HepG2 (cell line): ENCODE data around the gene ATP8A2. TPM values are rescaled to one million over a fixed set of nuclear protein-coding genes. Genes with fewer than 3 reads are reported as not detected.

Experiments
- ATAC-seq: fragments of 200-7000 bp; cut with Tn5 transposase; 3 replicates; pipeline ENCODE4 v1.9.1; 2020; ENCODE audit warnings: mild to moderate bottlenecking, moderate library complexity
- BruUV-seq: library from RNA; stranded (reverse); fragments of 400-500 nt; replicated peaks from 2 replicates; lab custom pipeline; 2021; lab: Mats Ljungman, UMichigan
- CTCF ChIA-PET: fragments of 300-600 bp; formaldehyde crosslinking; extraction: SDS; loops from one replicate; lab custom pipeline; 2021; ENCODE audit warnings: low total read pairs, inconsistent platforms, low intra/inter-chr PET ratio; lab: Yijun Ruan, JAX
- POLR2A ChIA-PET: fragments of 350-600 bp; sonication (Branson Sonifier 250); formaldehyde crosslinking; loops from one replicate; lab custom pipeline; 2020; ENCODE audit warnings: antibody characterized with exemption, inconsistent platforms; lab: Yijun Ruan, JAX
- DNase-seq: peaks from one replicate; pipeline ENCODE4 v3.0.0-alpha.2; 2015; ENCODE audit warnings: low spot score
- FAIRE-seq: peaks from 3 replicates; lab custom pipeline; 2011; peaks lifted over from hg19 to GRCh38; lab: Jason Lieb, UNC
- H2AFZ ChIP-seq: one replicate; pipeline ENCODE4 v1.6.1; 2011; ENCODE audit warnings: low read length, inconsistent platforms
- H3K27ac ChIP-seq: fragments of 300-600 bp; 3 replicates; pipeline ENCODE4 v1.8.0; 2011; ENCODE audit warnings: mixed run types, mild to moderate bottlenecking, mixed read lengths, low read length, inconsistent platforms; ENCODE audit not compliant: insufficient read depth; ENCODE audit errors: extremely low read length
- H3K27me3 ChIP-seq, 2 experiments: fragments of 200-600 bp in 1 of 2; 2 replicates in 1 of 2; 3 replicates in 1 of 2; pipeline versions ENCODE4 v1.6.0 to v1.8.0; 2011; ENCODE audit warnings: low read length in 2 of 2, mild to moderate bottlenecking in 2 of 2, moderate library complexity in 2 of 2, inconsistent platforms in 1 of 2; ENCODE audit not compliant: insufficient read depth in 2 of 2, control insufficient read depth in 1 of 2
- H3K36me3 ChIP-seq, 2 experiments: fragments of 200-600 bp in 1 of 2; replicated peaks in 1 of 2; 2 replicates in 1 of 2; 3 replicates in 1 of 2; pipeline versions ENCODE4 v1.5.1 to v1.8.0; 2011; ENCODE audit warnings: low read length in 2 of 2, inconsistent platforms in 1 of 2; ENCODE audit not compliant: insufficient read depth in 2 of 2, control insufficient read depth in 1 of 2
- H3K4me1 ChIP-seq: 2 replicates; pipeline ENCODE4 v1.5.1; 2012; ENCODE audit warnings: low read length, inconsistent platforms; ENCODE audit not compliant: insufficient read depth
- H3K4me2 ChIP-seq: 2 replicates; pipeline ENCODE4 v1.6.0; 2011; ENCODE audit warnings: low read depth, low read length, inconsistent platforms
- H3K4me3 ChIP-seq, 3 experiments: fragments of 200-600 bp in 1 of 3; sonication (generic), shearing (Covaris generic) in 1 of 3; replicated peaks in 1 of 3; 2 replicates each; pipeline ENCODE4 v1.5.1; 2011 to 2016; ENCODE audit warnings: low read length in 3 of 3, inconsistent platforms in 2 of 3, low read depth in 2 of 3, mild to moderate bottlenecking in 2 of 3, control low read depth in 1 of 3, mixed read lengths in 1 of 3; ENCODE audit not compliant: insufficient read depth in 1 of 3
- H3K79me2 ChIP-seq: one replicate; pipeline ENCODE4 v1.6.1; 2011; ENCODE audit warnings: low read length, inconsistent platforms; ENCODE audit not compliant: insufficient read depth
- H3K9ac ChIP-seq: 2 replicates; pipeline ENCODE4 v1.6.0; 2011; ENCODE audit warnings: mild to moderate bottlenecking, low read depth, low read length, inconsistent platforms; ENCODE audit not compliant: insufficient read depth
- H3K9me3 ChIP-seq: 2 replicates; pipeline ENCODE4 v1.5.1; 2012; ENCODE audit warnings: mild to moderate bottlenecking, low read length
- H4K20me1 ChIP-seq: 2 replicates; pipeline ENCODE4 v1.6.0; 2011; ENCODE audit warnings: inconsistent platforms, mild to moderate bottlenecking, low read length, moderate library complexity; ENCODE audit not compliant: insufficient read depth
- BRCA1 ChIP-seq: sonication (generic); formaldehyde crosslinking; IDR thresholded peaks from 2 replicates; pipeline ENCODE4 v1.4.0; 2020; ENCODE audit warnings: missing genetic modification reagents
- EED ChIP-seq: sonication (generic); formaldehyde crosslinking; IDR thresholded peaks from 2 replicates; pipeline ENCODE4 v1.5.0; 2020; ENCODE audit warnings: mild to moderate bottlenecking, missing genetic modification reagents
- KMT2B ChIP-seq: IDR thresholded peaks from 2 replicates; pipeline ENCODE4 v1.6.1; 2016; ENCODE audit warnings: missing genetic modification reagents, missing compliant biosample characterization
- MTF2 ChIP-seq: sonication (generic); formaldehyde crosslinking; IDR thresholded peaks from 2 replicates; pipeline ENCODE4 v1.5.0; 2020; ENCODE audit warnings: missing genetic modification reagents, borderline replicate concordance
- NR2F6 ChIP-seq, 2 experiments: IDR thresholded peaks; 2 replicates each; pipeline ENCODE4 v1.6.1; 2016; ENCODE audit warnings: antibody characterized with exemption in 1 of 2, mild to moderate bottlenecking in 1 of 2
- POGZ ChIP-seq: sonication (generic); formaldehyde crosslinking; IDR thresholded peaks from 2 replicates; pipeline ENCODE4 v1.4.0; 2020; ENCODE audit warnings: mild to moderate bottlenecking, missing genetic modification reagents
- PPARG ChIP-seq: conservative IDR thresholded peaks from 2 replicates; pipeline ENCODE4 v1.6.1; 2016; ENCODE audit warnings: missing biosample characterization, missing genetic modification reagents
- ZFP36L1 ChIP-seq: sonication (generic); formaldehyde crosslinking; IDR thresholded peaks from 2 replicates; pipeline ENCODE4 v1.8.0; 2022; ENCODE audit warnings: mild to moderate bottlenecking, missing genetic modification reagents, moderate library complexity
- ZNF225 ChIP-seq: sonication (generic); formaldehyde crosslinking; IDR thresholded peaks from 2 replicates; pipeline ENCODE4 v1.4.0; 2020; ENCODE audit warnings: mild to moderate bottlenecking, missing genetic modification reagents
- ZNF3 ChIP-seq: IDR thresholded peaks from 2 replicates; pipeline ENCODE4 v1.7.0; 2017; ENCODE audit warnings: inconsistent platforms
- ZNF30 ChIP-seq: sonication (generic); formaldehyde crosslinking; IDR thresholded peaks from 2 replicates; pipeline ENCODE4 v1.5.0; 2020; ENCODE audit warnings: mild to moderate bottlenecking, missing genetic modification reagents
- ZNF550 ChIP-seq: sonication (generic); formaldehyde crosslinking; IDR thresholded peaks from 2 replicates; pipeline ENCODE4 v1.4.0; 2020; ENCODE audit warnings: mild to moderate bottlenecking, missing genetic modification reagents, borderline replicate concordance
- ZNF558 ChIP-seq: sonication (generic); formaldehyde crosslinking; IDR thresholded peaks from 2 replicates; pipeline ENCODE4 v1.9.0; 2022; ENCODE audit warnings: mild to moderate bottlenecking, missing genetic modification reagents, borderline replicate concordance
- ZNF746 ChIP-seq: sonication (generic); formaldehyde crosslinking; IDR thresholded peaks from 2 replicates; pipeline ENCODE4 v1.8.0; 2022; ENCODE audit warnings: mild to moderate bottlenecking, missing genetic modification reagents
- WGBS: methylation state at CpG from one replicate; pipeline ENCODE4 v1.1.6; 2017; ENCODE audit warnings: low lambda C conversion rate; 5-methylcytosine and 5-hydroxymethylcytosine counted together
- in situ Hi-C: cut with HindIII; loops from 2 replicates; pipeline ENCODE4 v1.10.0; 2017; ENCODE audit warnings: low pct_unique_long_range_greater_than_20kb; ENCODE audit not compliant: extremely low pct_ligation_motif_present
- intact Hi-C: fragments of 100-400 bp; cut with micrococcal nuclease; formaldehyde crosslinking; loops from one replicate; pipeline ENCODE4 v1.10.0; 2022; ENCODE audit not compliant: unreplicated experiment
- polyA plus RNA-seq, 8 experiments: library from polyadenylated mRNA; depleted of rRNA in 3 of 8; stranded (reverse) in 7 of 8; unstranded in 1 of 8; fragments of >200 nt; fragmentation: Illumina TruSeq in 4 of 8; extraction: Trizol in 4 of 8; gene quantifications; 2 replicates each; pipeline versions ENCODE4 v1.2.1 to v1.2.3, GENCODE V29; 2011 to 2016; ENCODE audit warnings: low read depth in 4 of 8, missing spikeins in 1 of 8, mixed read lengths in 1 of 8; ENCODE audit not compliant: insufficient read depth in 1 of 8
- total RNA-seq, 5 experiments: library from RNA; depleted of rRNA; stranded (reverse); fragments of >200 nt; fragmentation: Illumina TruSeq; extraction: Trizol; gene quantifications; 2 replicates each; pipeline ENCODE4 v1.2.3, GENCODE V29; 2016; ENCODE audit warnings: low read depth in 1 of 5
- TF ChIP-seq, protein P1 (sequence below): sonication (generic); formaldehyde crosslinking; IDR thresholded peaks from 2 replicates; pipeline ENCODE4 v1.5.0; 2020; ENCODE audit warnings: missing genetic modification reagents
- TF ChIP-seq, protein P2 (sequence below): IDR thresholded peaks from 2 replicates; pipeline ENCODE4 v1.6.1; 2016; ENCODE audit warnings: missing compliant biosample characterization, missing genetic modification reagents, borderline replicate concordance
- TF ChIP-seq, protein P3 (sequence below): sonication (generic); formaldehyde crosslinking; IDR thresholded peaks from 2 replicates; pipeline ENCODE4 v1.4.0; 2020; ENCODE audit warnings: missing genetic modification reagents
- TF ChIP-seq, protein P4 (sequence below): sonication (generic); formaldehyde crosslinking; IDR thresholded peaks from 2 replicates; pipeline ENCODE4 v1.9.0; 2021; ENCODE audit warnings: missing genetic modification reagents, borderline replicate concordance

ATP8A2 gene
- total and polyA plus RNA-seq, 2 of the 13 experiments (the other 11 are each of a cell fraction or from before 2014, with no cell fraction given) = 0.09 TPM; not detected in 1

DNA sequence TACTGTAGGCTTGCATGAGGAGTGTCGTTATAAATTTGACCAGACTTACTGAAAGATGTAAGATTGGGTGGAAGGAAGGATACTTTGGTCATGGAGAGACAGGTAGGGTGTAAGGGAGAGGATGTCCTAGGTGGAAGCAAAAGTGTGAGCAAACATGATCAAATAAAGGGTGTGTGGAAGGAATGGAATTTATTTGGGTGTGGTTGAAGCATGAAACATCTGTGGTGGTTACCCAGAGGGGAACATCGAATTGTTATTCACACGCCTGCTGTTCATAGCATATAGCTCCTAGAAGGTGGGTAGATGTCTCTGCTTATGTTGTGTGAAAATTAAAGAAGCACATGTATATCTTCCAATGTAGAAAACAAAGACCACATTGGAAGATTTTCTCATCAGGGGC is 157.7 kb downstream of the ATP8A2 start:
- DNase-seq (no peak), FAIRE-seq (no peak), ATAC-seq (no peak)
- in situ Hi-C loops (no loop called here), intact Hi-C loops (no loop called here)
- ChIA-PET POLR2A (no interaction called here), CTCF (no interaction called here)
- Histone ChIP-seq H3K4me2 (no peak overlapping the region), H4K20me1 (no peaks in the 10 kb centered on the region), H3K79me2 (no peaks in the 10 kb centered on the region), H3K9ac (no peak overlapping the region), H3K9me3 (peaks cover 33% of the 10 kb centered on the region), H3K36me3 (no peaks in the 10 kb centered on the region), H3K27ac (no peak overlapping the region), H3K4me1 (no peaks in the 10 kb centered on the region), H3K4me3 (no peak overlapping the region), H3K27me3 (no peaks in the 10 kb centered on the region), H2AFZ (no peak overlapping the region)
- no peak for TF ChIP-seq MTF2 (CRISPR knock-in tag)
- TF ChIP-seq ZNF3 (CRISPR knock-in tag) = no peak
- TF ChIP-seq, protein P1, sequence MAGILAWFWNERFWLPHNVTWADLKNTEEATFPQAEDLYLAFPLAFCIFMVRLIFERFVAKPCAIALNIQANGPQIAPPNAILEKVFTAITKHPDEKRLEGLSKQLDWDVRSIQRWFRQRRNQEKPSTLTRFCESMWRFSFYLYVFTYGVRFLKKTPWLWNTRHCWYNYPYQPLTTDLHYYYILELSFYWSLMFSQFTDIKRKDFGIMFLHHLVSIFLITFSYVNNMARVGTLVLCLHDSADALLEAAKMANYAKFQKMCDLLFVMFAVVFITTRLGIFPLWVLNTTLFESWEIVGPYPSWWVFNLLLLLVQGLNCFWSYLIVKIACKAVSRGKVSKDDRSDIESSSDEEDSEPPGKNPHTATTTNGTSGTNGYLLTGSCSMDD = no peak
- TF ChIP-seq, protein P2, sequence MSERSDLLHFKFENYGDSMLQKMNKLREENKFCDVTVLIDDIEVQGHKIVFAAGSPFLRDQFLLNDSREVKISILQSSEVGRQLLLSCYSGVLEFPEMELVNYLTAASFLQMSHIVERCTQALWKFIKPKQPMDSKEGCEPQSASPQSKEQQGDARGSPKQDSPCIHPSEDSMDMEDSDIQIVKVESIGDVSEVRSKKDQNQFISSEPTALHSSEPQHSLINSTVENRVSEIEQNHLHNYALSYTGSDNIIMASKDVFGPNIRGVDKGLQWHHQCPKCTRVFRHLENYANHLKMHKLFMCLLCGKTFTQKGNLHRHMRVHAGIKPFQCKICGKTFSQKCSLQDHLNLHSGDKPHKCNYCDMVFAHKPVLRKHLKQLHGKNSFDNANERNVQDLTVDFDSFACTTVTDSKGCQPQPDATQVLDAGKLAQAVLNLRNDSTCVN (CRISPR knock-in tag) = no peak
- TF ChIP-seq ZNF558 (CRISPR knock-in tag) = no peak
- no peak for TF ChIP-seq PPARG (CRISPR knock-in tag)
- TF ChIP-seq ZNF550 (CRISPR knock-in tag) = no peak
- no peak for TF ChIP-seq ZNF30 (CRISPR knock-in tag)
- no peak for TF ChIP-seq NR2F6 (IDR thresholded peaks at IDR 0.05)
- no peak for TF ChIP-seq NR2F6 (CRISPR knock-in tag; IDR thresholded peaks at IDR 0.05)
- no peak for TF ChIP-seq EED (CRISPR knock-in tag)
- TF ChIP-seq KMT2B = no peak
- no peak for TF ChIP-seq POGZ (CRISPR knock-in tag)
- no peak for TF ChIP-seq BRCA1 (CRISPR knock-in tag)
- no peak for TF ChIP-seq ZNF746 (CRISPR knock-in tag)
- no peak for TF ChIP-seq ZNF225 (CRISPR knock-in tag)
- TF ChIP-seq, protein P3, sequence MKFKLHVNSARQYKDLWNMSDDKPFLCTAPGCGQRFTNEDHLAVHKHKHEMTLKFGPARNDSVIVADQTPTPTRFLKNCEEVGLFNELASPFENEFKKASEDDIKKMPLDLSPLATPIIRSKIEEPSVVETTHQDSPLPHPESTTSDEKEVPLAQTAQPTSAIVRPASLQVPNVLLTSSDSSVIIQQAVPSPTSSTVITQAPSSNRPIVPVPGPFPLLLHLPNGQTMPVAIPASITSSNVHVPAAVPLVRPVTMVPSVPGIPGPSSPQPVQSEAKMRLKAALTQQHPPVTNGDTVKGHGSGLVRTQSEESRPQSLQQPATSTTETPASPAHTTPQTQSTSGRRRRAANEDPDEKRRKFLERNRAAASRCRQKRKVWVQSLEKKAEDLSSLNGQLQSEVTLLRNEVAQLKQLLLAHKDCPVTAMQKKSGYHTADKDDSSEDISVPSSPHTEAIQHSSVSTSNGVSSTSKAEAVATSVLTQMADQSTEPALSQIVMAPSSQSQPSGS (CRISPR knock-in tag) = no peak
- TF ChIP-seq, protein P4, sequence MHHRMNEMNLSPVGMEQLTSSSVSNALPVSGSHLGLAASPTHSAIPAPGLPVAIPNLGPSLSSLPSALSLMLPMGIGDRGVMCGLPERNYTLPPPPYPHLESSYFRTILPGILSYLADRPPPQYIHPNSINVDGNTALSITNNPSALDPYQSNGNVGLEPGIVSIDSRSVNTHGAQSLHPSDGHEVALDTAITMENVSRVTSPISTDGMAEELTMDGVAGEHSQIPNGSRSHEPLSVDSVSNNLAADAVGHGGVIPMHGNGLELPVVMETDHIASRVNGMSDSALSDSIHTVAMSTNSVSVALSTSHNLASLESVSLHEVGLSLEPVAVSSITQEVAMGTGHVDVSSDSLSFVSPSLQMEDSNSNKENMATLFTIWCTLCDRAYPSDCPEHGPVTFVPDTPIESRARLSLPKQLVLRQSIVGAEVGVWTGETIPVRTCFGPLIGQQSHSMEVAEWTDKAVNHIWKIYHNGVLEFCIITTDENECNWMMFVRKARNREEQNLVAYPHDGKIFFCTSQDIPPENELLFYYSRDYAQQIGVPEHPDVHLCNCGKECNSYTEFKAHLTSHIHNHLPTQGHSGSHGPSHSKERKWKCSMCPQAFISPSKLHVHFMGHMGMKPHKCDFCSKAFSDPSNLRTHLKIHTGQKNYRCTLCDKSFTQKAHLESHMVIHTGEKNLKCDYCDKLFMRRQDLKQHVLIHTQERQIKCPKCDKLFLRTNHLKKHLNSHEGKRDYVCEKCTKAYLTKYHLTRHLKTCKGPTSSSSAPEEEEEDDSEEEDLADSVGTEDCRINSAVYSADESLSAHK = no peak
- no peak for TF ChIP-seq ZFP36L1 (CRISPR knock-in tag)
- WGBS = 5% methylated on average over 3 of the region's 3 CpGs
- BruUV-seq = no TSS peak
